WTC11 (cell line): ENCODE results near the gene CHI3L1. TPM values are rescaled to one million over a fixed set of nuclear protein-coding genes. Genes with fewer than 3 reads are reported as not detected.

Experiments
- ATAC-seq: fragments of 200-7000 bp; cut with Tn5 transposase; 2 replicates; pipeline ENCODE4 v1.10.0; 2021; ENCODE audit warnings: mild to moderate bottlenecking, moderate library complexity
- CTCF ChIA-PET: fragments of 300-600 bp; sonication (Branson Sonifier 250); formaldehyde crosslinking; loops from one replicate; lab custom pipeline; 2021; ENCODE audit warnings: antibody characterized with exemption; lab: Charles Lee
- POLR2A ChIA-PET: fragments of 350-600 bp; sonication (Branson Sonifier 250); formaldehyde crosslinking; loops from one replicate; lab custom pipeline; 2021; ENCODE audit warnings: antibody characterized with exemption; lab: Charles Lee
- DNase-seq: peaks from one replicate; pipeline ENCODE4 v3.0.0; 2021; ENCODE audit warnings: low spot score
- H3K27ac Mint-ChIP-seq: 2 replicates; pipeline ENCODE4 v1.8.0; 2021; ENCODE audit warnings: mixed read lengths
- H3K27me3 Mint-ChIP-seq: 2 replicates; pipeline ENCODE4 v1.8.0; 2021; ENCODE audit warnings: low read depth, mild to moderate bottlenecking, moderate library complexity, mixed read lengths
- H3K36me3 Mint-ChIP-seq: 2 replicates; pipeline ENCODE4 v1.8.0; 2021; ENCODE audit warnings: mixed read lengths
- H3K4me1 Mint-ChIP-seq: 2 replicates; pipeline ENCODE4 v1.8.0; 2022; ENCODE audit warnings: mixed read lengths
- H3K4me3 Mint-ChIP-seq: 2 replicates; pipeline ENCODE4 v1.8.0; 2021; ENCODE audit warnings: mild to moderate bottlenecking, moderate library complexity, mixed read lengths
- H3K9me3 Mint-ChIP-seq: 2 replicates; pipeline ENCODE4 v1.8.0; 2021; ENCODE audit warnings: mixed read lengths
- ATF1 ChIP-seq: sonication (generic); formaldehyde crosslinking; IDR thresholded peaks from 2 replicates; pipeline ENCODE4 v1.8.1; 2023; ENCODE audit warnings: mild to moderate bottlenecking, moderate library complexity, missing genetic modification reagents
- ATF3 ChIP-seq: sonication (generic); formaldehyde crosslinking; conservative IDR thresholded peaks from 2 replicates; pipeline ENCODE4 v1.8.1; 2022; ENCODE audit warnings: mild to moderate bottlenecking, missing genetic modification reagents
- CREM ChIP-seq: sonication (generic); formaldehyde crosslinking; IDR thresholded peaks from 2 replicates; pipeline ENCODE4 v1.8.1; 2022; ENCODE audit warnings: mild to moderate bottlenecking, missing genetic modification reagents, moderate library complexity
- CTCF ChIP-seq: fragments of 200-600 bp; IDR thresholded peaks from 2 replicates; pipeline ENCODE4 v1.8.0; 2022; ENCODE audit warnings: antibody characterized with exemption
- E2F5 ChIP-seq: sonication (generic); formaldehyde crosslinking; IDR thresholded peaks from 2 replicates; pipeline ENCODE4 v1.8.1; 2022; ENCODE audit warnings: mild to moderate bottlenecking, moderate library complexity, missing genetic modification reagents
- ESRRA ChIP-seq: sonication (generic); formaldehyde crosslinking; IDR thresholded peaks from 2 replicates; pipeline ENCODE4 v1.8.1; 2022; ENCODE audit warnings: mild to moderate bottlenecking, missing genetic modification reagents, borderline replicate concordance
- ETV6 ChIP-seq: sonication (generic); formaldehyde crosslinking; IDR thresholded peaks from 2 replicates; pipeline ENCODE4 v1.8.1; 2022; ENCODE audit warnings: mild to moderate bottlenecking, missing genetic modification reagents
- HMGA2 ChIP-seq: fragments of 250-450 bp; sonication (Bioruptor Pico); IDR thresholded peaks from 2 replicates; pipeline ENCODE4 v1.4.0; 2021; ENCODE audit warnings: mild to moderate bottlenecking, moderate library complexity
- JAZF1 ChIP-seq: fragments of 250-450 bp; sonication (Bioruptor Pico); IDR thresholded peaks from 2 replicates; pipeline ENCODE4 v1.9.0; 2021; ENCODE audit warnings: moderate library complexity, mild to moderate bottlenecking, inconsistent platforms
- NFYB ChIP-seq: sonication (generic); formaldehyde crosslinking; conservative IDR thresholded peaks from 2 replicates; pipeline ENCODE4 v1.8.0; 2022; ENCODE audit warnings: low read depth, missing genetic modification reagents
- PREB ChIP-seq: sonication (generic); formaldehyde crosslinking; IDR thresholded peaks from 2 replicates; pipeline ENCODE4 v1.8.1; 2022; ENCODE audit warnings: mild to moderate bottlenecking, missing genetic modification reagents, moderate library complexity, borderline replicate concordance
- RELA ChIP-seq: sonication (generic); formaldehyde crosslinking; IDR thresholded peaks from 2 replicates; pipeline ENCODE4 v1.8.1; 2022; ENCODE audit warnings: missing genetic modification reagents, mild to moderate bottlenecking, borderline replicate concordance
- USF2 ChIP-seq: sonication (generic); formaldehyde crosslinking; IDR thresholded peaks from 2 replicates; pipeline ENCODE4 v1.8.1; 2023; ENCODE audit warnings: mild to moderate bottlenecking, missing genetic modification reagents, moderate library complexity
- ZMAT4 ChIP-seq: fragments of 250-450 bp; sonication (Bioruptor Pico); IDR thresholded peaks from 2 replicates; pipeline ENCODE4 v1.9.0; 2021; ENCODE audit warnings: mild to moderate bottlenecking
- ZNF396 ChIP-seq: fragments of 250-450 bp; sonication (Bioruptor Pico); IDR thresholded peaks from 2 replicates; pipeline ENCODE4 v1.8.0; 2021; ENCODE audit warnings: mild to moderate bottlenecking, moderate library complexity, borderline replicate concordance
- ZNF423 ChIP-seq: fragments of 250-450 bp; sonication (Bioruptor Pico); IDR thresholded peaks from 2 replicates; pipeline ENCODE4 v2.1.2; 2022; ENCODE audit warnings: mild to moderate bottlenecking, moderate library complexity
- ZNF512 ChIP-seq: sonication (generic); formaldehyde crosslinking; IDR thresholded peaks from 2 replicates; pipeline ENCODE4 v1.8.1; 2022; ENCODE audit warnings: missing genetic modification reagents, borderline replicate concordance
- total RNA-seq: library from RNA; stranded (reverse); gene quantifications from 3 replicates; pipeline ENCODE4 v1.2.3, GENCODE V29; 2021

Gene CHI3L1
- total RNA-seq, 1 experiment from 2014 or later: 0.24 TPM

- POLR2A ChIA-PET: no interaction called here
Observed at GRCh38 chr1:203199481-203199815, 12.9 kb upstream of the CHI3L1 start.

More at GRCh38 chr1:203199481-203199815, 12.9 kb upstream of the CHI3L1 start:
- no peak overlapping the region for H3K4me3 Mint-ChIP-seq
- no peaks in the 10 kb centered on the region for H3K4me1 Mint-ChIP-seq
- no peaks in the 10 kb centered on the region for H3K36me3 Mint-ChIP-seq
- TF ChIP-seq ATF3 (CRISPR knock-in tag): no peak
- TF ChIP-seq JAZF1 (CRISPR knock-in tag): no peak
- TF ChIP-seq ESRRA: no peak
- no peak for TF ChIP-seq USF2 (CRISPR knock-in tag)
- TF ChIP-seq ZNF423 (CRISPR knock-in tag): no peak
- no peak for TF ChIP-seq ZMAT4
- TF ChIP-seq ATF1 (CRISPR knock-in tag): no peak
- TF ChIP-seq NFYB: no peak
- no peak for TF ChIP-seq E2F5 (CRISPR knock-in tag)
- no peak for TF ChIP-seq ETV6 (CRISPR knock-in tag)
- no peak for TF ChIP-seq PREB (CRISPR knock-in tag)
- no peak for TF ChIP-seq HMGA2 (CRISPR knock-in tag)
- TF ChIP-seq ZNF512 (CRISPR knock-in tag): no peak
- no peak for TF ChIP-seq RELA (CRISPR knock-in tag)
- no peak for TF ChIP-seq ZNF396 (CRISPR knock-in tag)
- TF ChIP-seq CREM (CRISPR knock-in tag): no peak
- TF ChIP-seq CTCF: no peak
- peaks cover 3% of the 10 kb centered on the region; the same call in 1 of the 2 replicates for H3K27me3 Mint-ChIP-seq
- H3K27ac Mint-ChIP-seq: no peak overlapping the region
- DNase-seq: no peak
- ATAC-seq: no peak
- CTCF ChIA-PET: interaction anchor here (1.1 to 2.3 kb wide), 4 partner anchors 17 to 160 kb away, joined by 4 to 12 read pairs (median 6); no protein-coding TSS in a partner anchor
- peaks cover 6% of the 10 kb centered on the region; the same call in 1 of the 2 replicates for H3K9me3 Mint-ChIP-seq
